Measurements from ENCODE around the gene RHOT2.
A peak's percentile ranks its signal among the peaks of the same experiment; 100 is the strongest.

The RHOT2 gene

DNA sequence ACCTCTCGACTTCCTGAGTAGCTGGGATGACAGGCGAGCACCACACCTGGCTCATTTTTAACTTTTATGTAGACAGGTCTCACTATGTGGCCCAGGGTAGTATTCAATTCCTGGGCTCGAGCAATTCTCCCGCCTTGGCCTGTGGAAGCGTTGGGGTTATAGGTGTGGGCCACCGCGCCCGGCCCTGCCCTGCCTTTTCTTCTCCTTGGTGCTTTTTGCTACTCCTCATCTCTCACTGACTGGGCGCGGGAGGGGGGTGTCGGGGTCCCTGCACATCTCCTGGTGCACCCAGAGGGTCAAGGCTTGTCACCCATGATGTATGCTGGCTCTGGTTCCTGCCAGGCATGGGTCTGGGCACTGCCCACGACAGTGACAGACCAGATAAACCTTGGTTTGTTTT is 23.4 kb upstream of the RHOT2 start:
- H3K4me3 ChIP-seq (ENCODE audit: low read depth, low read length), result no peak overlapping the region
- TF ChIP-seq, protein P1, sequence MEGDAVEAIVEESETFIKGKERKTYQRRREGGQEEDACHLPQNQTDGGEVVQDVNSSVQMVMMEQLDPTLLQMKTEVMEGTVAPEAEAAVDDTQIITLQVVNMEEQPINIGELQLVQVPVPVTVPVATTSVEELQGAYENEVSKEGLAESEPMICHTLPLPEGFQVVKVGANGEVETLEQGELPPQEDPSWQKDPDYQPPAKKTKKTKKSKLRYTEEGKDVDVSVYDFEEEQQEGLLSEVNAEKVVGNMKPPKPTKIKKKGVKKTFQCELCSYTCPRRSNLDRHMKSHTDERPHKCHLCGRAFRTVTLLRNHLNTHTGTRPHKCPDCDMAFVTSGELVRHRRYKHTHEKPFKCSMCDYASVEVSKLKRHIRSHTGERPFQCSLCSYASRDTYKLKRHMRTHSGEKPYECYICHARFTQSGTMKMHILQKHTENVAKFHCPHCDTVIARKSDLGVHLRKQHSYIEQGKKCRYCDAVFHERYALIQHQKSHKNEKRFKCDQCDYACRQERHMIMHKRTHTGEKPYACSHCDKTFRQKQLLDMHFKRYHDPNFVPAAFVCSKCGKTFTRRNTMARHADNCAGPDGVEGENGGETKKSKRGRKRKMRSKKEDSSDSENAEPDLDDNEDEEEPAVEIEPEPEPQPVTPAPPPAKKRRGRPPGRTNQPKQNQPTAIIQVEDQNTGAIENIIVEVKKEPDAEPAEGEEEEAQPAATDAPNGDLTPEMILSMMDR (IDR thresholded peaks at IDR 0.05; ENCODE audit: low read depth, low read length), result no peak
- no peak for DNase-seq (ENCODE audit: low read depth)

DNA sequence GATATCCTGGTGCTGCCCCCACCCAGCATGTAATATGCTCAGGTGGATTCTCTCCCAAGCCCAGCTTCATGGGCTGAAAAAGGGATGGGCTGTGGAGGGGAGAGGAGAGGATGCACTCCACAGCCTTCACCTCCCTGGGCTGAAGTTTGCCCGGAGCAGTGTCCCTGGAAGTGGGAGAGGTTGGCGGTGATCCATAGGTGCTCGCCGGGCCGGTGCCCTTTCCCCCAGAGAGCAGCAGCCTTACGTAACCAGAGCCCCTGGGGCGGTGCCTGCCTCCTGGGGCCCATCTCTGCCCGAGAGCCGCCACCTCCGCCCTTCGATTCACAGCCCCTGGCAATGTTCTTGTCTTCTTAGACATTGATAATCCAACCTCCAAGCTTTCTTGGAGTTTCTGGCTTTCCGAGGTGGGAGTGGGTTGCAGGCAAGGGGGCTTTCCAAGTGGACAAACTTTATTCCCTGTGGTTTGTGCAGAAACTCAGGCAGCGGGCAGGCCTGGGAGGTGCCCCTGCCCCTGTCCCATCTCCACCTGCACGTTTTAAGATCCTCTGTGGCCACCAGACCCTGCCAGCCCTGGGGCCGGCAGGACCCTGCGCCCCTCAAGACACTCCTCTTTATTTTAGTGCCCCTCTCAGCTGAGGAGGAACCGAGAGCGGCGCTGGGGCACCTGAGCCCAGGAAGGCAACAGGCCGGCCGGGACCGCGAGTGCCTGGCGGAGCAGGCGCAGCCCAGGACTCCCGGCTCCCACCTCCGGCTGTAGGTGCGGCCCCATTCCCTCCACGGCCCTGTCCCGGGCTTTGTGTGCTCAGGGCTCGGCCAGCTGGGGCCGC is 21.9 kb upstream of the RHOT2 start:
- H3K4me3 ChIP-seq (ENCODE audit: low read depth, low read length), result no peak overlapping the region
- TF ChIP-seq, protein P2, sequence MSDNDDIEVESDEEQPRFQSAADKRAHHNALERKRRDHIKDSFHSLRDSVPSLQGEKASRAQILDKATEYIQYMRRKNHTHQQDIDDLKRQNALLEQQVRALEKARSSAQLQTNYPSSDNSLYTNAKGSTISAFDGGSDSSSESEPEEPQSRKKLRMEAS (IDR thresholded peaks at IDR 0.05; ENCODE audit: low read depth, low read length), result no peak
- TF ChIP-seq, protein P1 (IDR thresholded peaks at IDR 0.05; ENCODE audit: low read depth, low read length), result no peak
- no peak for DNase-seq (ENCODE audit: low read depth)

DNA sequence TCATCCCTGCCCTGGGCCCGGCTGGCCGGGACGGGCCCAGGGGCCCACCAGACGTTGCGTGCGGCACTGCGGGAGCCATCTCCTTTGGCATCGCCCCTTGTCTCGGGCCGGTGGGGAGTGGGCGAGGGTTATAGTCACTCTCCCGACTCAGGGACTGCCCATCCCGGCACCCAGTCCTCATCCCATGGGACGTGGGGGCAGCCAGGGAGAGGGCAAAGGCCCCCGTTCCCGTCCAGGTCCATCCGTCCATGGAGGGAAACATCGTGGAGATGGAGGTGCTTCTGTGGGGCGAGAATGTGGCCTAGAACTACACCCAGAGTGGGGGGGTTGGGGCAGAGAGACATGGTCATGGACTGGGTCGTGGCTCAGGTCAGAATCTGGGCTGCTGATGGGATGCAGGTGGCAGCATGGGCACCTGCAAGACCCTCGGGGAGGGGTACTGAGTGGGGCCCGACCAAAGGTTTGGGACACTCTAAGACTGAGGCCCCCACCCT is 21.2 kb upstream of the RHOT2 start:
- TF ChIP-seq, protein P2 (IDR thresholded peaks at IDR 0.05; ENCODE audit: low read depth, low read length), result no peak
- TF ChIP-seq POLR2A (IDR thresholded peaks at IDR 0.05; ENCODE audit: extremely low read depth, insufficient read length), result no peak
- no peak for TF ChIP-seq MYC (IDR thresholded peaks at IDR 0.05; ENCODE audit: low read depth, low read length)
- TF ChIP-seq, protein P1 (IDR thresholded peaks at IDR 0.05; ENCODE audit: low read depth, low read length), result no peak
- H3K4me3 ChIP-seq (ENCODE audit: low read depth, low read length), result no peak overlapping the region
- no peak for DNase-seq (ENCODE audit: low read depth)

DNA sequence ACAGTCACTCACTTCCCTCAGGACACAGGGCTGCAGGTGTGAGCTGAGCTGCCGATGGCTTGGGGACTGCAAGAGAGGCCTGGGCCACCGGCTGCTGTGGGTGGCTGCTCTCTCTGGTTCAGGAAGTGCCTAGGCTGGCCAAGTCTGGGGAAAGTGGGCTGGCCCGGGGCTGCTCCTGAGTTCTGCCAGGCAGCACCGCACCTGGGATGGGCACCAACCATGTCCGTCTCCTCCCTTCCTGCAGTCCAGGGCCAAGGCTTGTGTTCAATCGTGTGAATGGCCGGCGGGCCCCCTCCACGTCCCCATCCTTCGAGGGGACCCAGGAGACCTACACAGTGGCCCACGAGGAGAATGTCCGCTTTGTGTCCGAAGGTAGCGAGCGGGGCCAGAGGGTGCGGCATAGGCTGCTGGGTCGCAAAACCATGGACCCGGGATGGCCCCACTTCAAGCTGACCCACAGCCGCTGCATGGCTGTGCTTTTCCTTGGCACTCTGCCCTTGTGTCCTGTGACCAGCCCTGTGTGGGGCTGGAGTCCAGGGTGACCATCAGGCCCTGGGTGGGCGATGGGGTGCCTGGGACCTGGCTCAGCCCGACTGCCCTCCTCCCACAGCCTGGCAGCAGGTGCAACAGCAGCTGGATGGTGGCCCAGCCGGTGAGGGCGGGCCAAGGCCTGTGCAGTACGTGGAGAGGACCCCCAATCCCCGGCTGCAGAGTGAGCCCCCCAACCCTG is 20.6 kb upstream of the RHOT2 start:
- H3K4me3 ChIP-seq (ENCODE audit: low read depth, low read length), result no peak overlapping the region
- TF ChIP-seq POLR2A (IDR thresholded peaks at IDR 0.05; ENCODE audit: extremely low read depth, insufficient read length) (no peak), MYC (IDR thresholded peaks at IDR 0.05; ENCODE audit: low read depth, low read length) (no peak)
- TF ChIP-seq, protein P2 (IDR thresholded peaks at IDR 0.05; ENCODE audit: low read depth, low read length), result no peak
- TF ChIP-seq, protein P1 (IDR thresholded peaks at IDR 0.05; ENCODE audit: low read depth, low read length), result no peak
- DNase-seq (ENCODE audit: low read depth), result no peak

DNA sequence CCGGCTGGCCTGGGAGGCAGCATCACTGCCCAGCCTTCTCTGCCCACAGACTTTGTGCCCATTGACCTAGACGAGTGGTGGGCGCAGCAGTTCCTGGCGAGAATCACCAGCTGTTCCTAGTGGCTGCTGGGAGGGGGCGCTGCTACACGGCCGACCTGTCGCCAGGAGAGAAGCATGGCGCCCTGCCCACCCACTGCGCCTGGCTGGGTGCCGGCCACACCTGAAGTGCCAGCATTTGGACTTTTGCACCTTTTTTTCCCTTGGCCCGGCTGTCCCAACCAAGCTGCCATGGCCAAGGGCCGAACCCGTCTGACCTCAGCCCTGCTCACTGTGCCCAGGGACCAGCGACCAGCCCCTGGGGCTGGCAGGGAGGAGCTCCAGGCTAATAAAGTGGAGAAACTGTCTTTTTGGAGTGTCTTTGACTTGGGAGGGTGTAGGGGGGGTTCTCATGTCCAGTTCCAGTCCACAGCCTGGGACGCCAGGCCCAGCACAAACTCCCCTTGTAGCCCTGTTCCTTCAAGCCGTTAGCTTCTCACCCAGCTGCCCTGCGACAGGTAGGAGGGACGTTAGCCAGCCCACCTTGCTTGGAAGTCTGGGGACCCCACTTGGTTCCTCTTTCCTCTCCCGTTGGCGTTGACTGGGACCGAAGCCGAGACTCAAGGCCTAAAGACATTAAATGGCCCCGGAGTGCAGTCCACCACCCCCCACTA is 19.7 kb upstream of the RHOT2 start:
- TF ChIP-seq MYC (IDR thresholded peaks at IDR 0.05; ENCODE audit: low read depth, low read length), result no peak
- TF ChIP-seq, protein P1 (IDR thresholded peaks at IDR 0.05; ENCODE audit: low read depth, low read length), result peak; percentile 18
- DNase-seq (ENCODE audit: low read depth), result peak; percentile 34
- no peak overlapping the region for H3K4me3 ChIP-seq (ENCODE audit: low read depth, low read length)

All from NB4 (cell line).